ENCODE results near the gene HOXD13. TPM values are rescaled to one million over a fixed set of nuclear protein-coding genes. Genes with fewer than 3 reads are reported as not detected.

The HOXD13 gene
- total and polyA plus RNA-seq, 2 of the 13 experiments (the other 11 are each of a cell fraction or from before 2014, with no cell fraction given) = not detected

- H3K4me2 ChIP-seq (ENCODE audit: low read depth, low read length) = no peak overlapping the region
- H3K27me3 ChIP-seq (ENCODE audit: control insufficient read depth in 1 of 2, insufficient read depth in 2 of 2, low read length in 2 of 2) = peaks cover 18 to 94% of the 10 kb centered on the region in 2 experiments
- no peaks in the 10 kb centered on the region for H3K79me2 ChIP-seq (ENCODE audit: insufficient read depth, low read length)
- H4K20me1 ChIP-seq (ENCODE audit: insufficient read depth, low read length) = no peaks in the 10 kb centered on the region
- H3K9ac ChIP-seq (ENCODE audit: insufficient read depth, low read depth, low read length) = no peak overlapping the region
- intact Hi-C loops (cut with micrococcal nuclease; ENCODE audit: unreplicated experiment) = no loop called here
- H3K36me3 ChIP-seq (replicated peaks in 1 of 2; ENCODE audit: control insufficient read depth in 1 of 2, insufficient read depth in 2 of 2, low read length in 2 of 2) = no peaks in the 10 kb centered on the region
- no peak overlapping the region for H3K4me3 ChIP-seq (replicated peaks in 1 of 3; ENCODE audit: insufficient read depth in 1 of 3, low read depth in 2 of 3, low read length in 3 of 3)
- peaks cover 21% of the 10 kb centered on the region for H3K4me1 ChIP-seq (ENCODE audit: insufficient read depth, low read length)
- ChIA-PET POLR2A (no interaction called here), CTCF (ENCODE audit: low intra/inter-chr PET ratio, low total read pairs) (no interaction called here)
- no peaks in the 10 kb centered on the region for H3K9me3 ChIP-seq (ENCODE audit: low read length)
- no TSS peak for BruUV-seq (replicated peaks)
- no peak overlapping the region for H3K27ac ChIP-seq (ENCODE audit: extremely low read length, insufficient read depth, low read length)
- DNase-seq (ENCODE audit: low spot score) (no peak), FAIRE-seq (no peak), ATAC-seq (no peak)
- no peak overlapping the region for H2AFZ ChIP-seq (ENCODE audit: low read length)
- 7% methylated on average over 5 of the region's 5 CpGs for WGBS (ENCODE audit: low lambda C conversion rate)
- TF ChIP-seq SP1 (IDR thresholded peaks at IDR 0.05) = no peak
- TF ChIP-seq SP1 (CRISPR knock-in tag; IDR thresholded peaks at IDR 0.05) = no peak
- no peak for TF ChIP-seq ZSCAN12 (CRISPR knock-in tag; IDR thresholded peaks at IDR 0.05)
- TF ChIP-seq ZNF777 (CRISPR knock-in tag; IDR thresholded peaks at IDR 0.05) = no peak
- no peak for TF ChIP-seq ZMYM2 (CRISPR knock-in tag; IDR thresholded peaks at IDR 0.05)
- TF ChIP-seq ZNF484 (CRISPR knock-in tag; IDR thresholded peaks at IDR 0.05; ENCODE audit: borderline replicate concordance, low read depth) = no peak
- in situ Hi-C loops (cut with HindIII; ENCODE audit: extremely low pct_ligation_motif_present, low pct_unique_long_range_greater_than_20kb) = no loop called here
Observed at GRCh38 chr2:176090862-176091261, 1.7 kb upstream of the HOXD13 start.

GRCh38 chr2:176091329-176092258 lies 927 bp upstream of the HOXD13 start:
- Histone ChIP-seq H4K20me1 (ENCODE audit: insufficient read depth, low read length) (no peaks in the 10 kb centered on the region), H3K4me2 (ENCODE audit: low read depth, low read length) (no peak overlapping the region), H3K27me3 (ENCODE audit: control insufficient read depth in 1 of 2, insufficient read depth in 2 of 2, low read length in 2 of 2) (peaks cover 18 to 93% of the 10 kb centered on the region in 2 experiments), H3K36me3 (replicated peaks in 1 of 2; ENCODE audit: control insufficient read depth in 1 of 2, insufficient read depth in 2 of 2, low read length in 2 of 2) (no peaks in the 10 kb centered on the region), H2AFZ (ENCODE audit: low read length) (no peak overlapping the region), H3K27ac (ENCODE audit: extremely low read length, insufficient read depth, low read length) (no peak overlapping the region), H3K9me3 (ENCODE audit: low read length) (no peaks in the 10 kb centered on the region), H3K9ac (ENCODE audit: insufficient read depth, low read depth, low read length) (no peak overlapping the region), H3K4me3 (replicated peaks in 1 of 3; ENCODE audit: insufficient read depth in 1 of 3, low read depth in 2 of 3, low read length in 3 of 3) (no peak overlapping the region), H3K79me2 (ENCODE audit: insufficient read depth, low read length) (no peaks in the 10 kb centered on the region), H3K4me1 (ENCODE audit: insufficient read depth, low read length) (peaks cover 17% of the 10 kb centered on the region)
- FAIRE-seq (no peak), ATAC-seq (no peak), DNase-seq (ENCODE audit: low spot score) (no peak)
- BruUV-seq (replicated peaks) = no TSS peak
- WGBS (ENCODE audit: low lambda C conversion rate) = 31% methylated on average over 25 of the region's 31 CpGs
- intact Hi-C loops (cut with micrococcal nuclease; ENCODE audit: unreplicated experiment) (no loop called here), in situ Hi-C loops (cut with HindIII; ENCODE audit: extremely low pct_ligation_motif_present, low pct_unique_long_range_greater_than_20kb) (no loop called here)
- CTCF ChIA-PET (ENCODE audit: low intra/inter-chr PET ratio, low total read pairs) = no interaction called here
- POLR2A ChIA-PET = no interaction called here
- no peak for TF ChIP-seq ZNF12 (CRISPR knock-in tag; IDR thresholded peaks at IDR 0.05)
- peak; percentile 87; the same call in 1 of the 2 replicates for TF ChIP-seq EZH2 (conservative IDR thresholded peaks at IDR 0.05; ENCODE audit: low read depth, low read length)

Measured in HepG2 (cell line).